ENCODE results near the gene RWDD3.

GRCh38 chr1:95230256-95230655, 3.8 kb upstream of the RWDD3 start:
- TF ChIP-seq CTCF (IDR thresholded peaks at IDR 0.05) = no peak
- no peak for TF ChIP-seq EP300 (IDR thresholded peaks at IDR 0.05)
- no peak for TF ChIP-seq POLR2A (IDR thresholded peaks at IDR 0.05)
